Measurements from ENCODE around the gene COL27A1.

The COL27A1 gene

DNA sequence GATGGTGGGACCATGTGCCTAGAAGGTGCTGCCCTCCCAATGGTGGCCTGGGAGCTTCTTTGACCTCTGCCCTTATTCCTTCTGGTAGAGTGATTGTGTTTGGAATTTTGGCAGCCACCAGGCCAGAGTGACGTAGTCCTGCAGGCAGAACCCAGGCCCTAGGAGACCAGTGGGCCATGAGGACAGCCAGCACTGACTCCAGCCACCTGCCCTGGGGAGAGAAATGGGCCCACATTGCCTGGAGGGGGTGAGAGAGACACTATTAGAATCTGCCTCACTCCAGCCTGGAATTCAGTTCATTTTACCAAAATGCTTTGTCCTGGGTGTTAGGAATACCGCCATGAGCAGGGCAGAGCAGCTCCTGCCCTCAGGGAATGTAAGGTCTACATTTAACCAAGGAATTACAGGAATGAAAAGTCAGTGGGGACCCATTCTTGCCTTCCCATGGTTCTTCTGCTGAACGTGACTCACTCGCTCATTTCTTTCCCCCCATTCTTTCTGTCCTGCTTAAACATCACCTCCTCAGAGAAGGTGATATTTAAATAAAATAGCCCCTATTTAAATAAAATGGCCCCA lies 5.5 kb upstream of the COL27A1 start:
- DNase-seq (ENCODE audit: low spot score in 2 of 2): no peak
- ATAC-seq (ENCODE audit: low read depth): no peak
- no peak overlapping the region for H3K27ac Mint-ChIP-seq
- peaks cover 6% of the 10 kb centered on the region for H3K4me1 Mint-ChIP-seq
- H3K4me3 Mint-ChIP-seq: no peak overlapping the region
- H3K27me3 Mint-ChIP-seq: peaks cover 23% of the 10 kb centered on the region
- no peaks in the 10 kb centered on the region for H3K36me3 Mint-ChIP-seq
- H3K9me3 Mint-ChIP-seq: no peaks in the 10 kb centered on the region

GRCh38 chr9:114150608-114151007 lies 4.7 kb upstream of the COL27A1 start:
- Mint-ChIP-seq H3K9me3 (no peaks in the 10 kb centered on the region), H3K36me3 (no peaks in the 10 kb centered on the region), H3K27me3 (peaks cover 24% of the 10 kb centered on the region), H3K4me3 (no peak overlapping the region), H3K4me1 (peaks cover 6% of the 10 kb centered on the region), H3K27ac (no peak overlapping the region)
- ATAC-seq (ENCODE audit: low read depth) (no peak), DNase-seq (ENCODE audit: low spot score in 2 of 2) (no peak)

- Mint-ChIP-seq H3K4me3 (no peak overlapping the region), H3K27me3 (peaks cover 27% of the 10 kb centered on the region), H3K36me3 (no peaks in the 10 kb centered on the region), H3K4me1 (peaks cover 9% of the 10 kb centered on the region), H3K9me3 (no peaks in the 10 kb centered on the region), H3K27ac (no peak overlapping the region)
- DNase-seq (ENCODE audit: low spot score in 2 of 2) (no peak), ATAC-seq (ENCODE audit: low read depth) (no peak)
Measured at GRCh38 chr9:114151426-114151956, 3.8 kb upstream of the COL27A1 start.

- Mint-ChIP-seq H3K27me3 (peaks cover 30% of the 10 kb centered on the region), H3K4me1 (peaks cover 13% of the 10 kb centered on the region), H3K4me3 (peak overlapping the region; percentile 63), H3K9me3 (no peaks in the 10 kb centered on the region), H3K36me3 (no peaks in the 10 kb centered on the region), H3K27ac (no peak overlapping the region)
- DNase-seq (ENCODE audit: low spot score in 2 of 2) (no peak), ATAC-seq (ENCODE audit: low read depth) (no peak)
Measured at GRCh38 chr9:114153761-114154599, 1.4 kb upstream of the COL27A1 start.

GRCh38 chr9:114154600-114155102 lies 686 bp upstream of the COL27A1 start:
- Mint-ChIP-seq H3K36me3 (no peaks in the 10 kb centered on the region), H3K4me1 (peaks cover 13% of the 10 kb centered on the region), H3K27ac (no peak overlapping the region), H3K4me3 (peak overlapping the region; percentile 70), H3K9me3 (no peaks in the 10 kb centered on the region), H3K27me3 (peaks cover 31% of the 10 kb centered on the region)
- ATAC-seq (ENCODE audit: low read depth) (no peak), DNase-seq (ENCODE audit: low spot score in 2 of 2) (peak in 1 of 2 donors; percentile 12)

- Mint-ChIP-seq H3K27me3 (peaks cover 30% of the 10 kb centered on the region), H3K27ac (no peak overlapping the region), H3K4me1 (peaks cover 13% of the 10 kb centered on the region), H3K9me3 (no peaks in the 10 kb centered on the region), H3K4me3 (peak overlapping the region; percentile 87), H3K36me3 (no peaks in the 10 kb centered on the region)
- DNase-seq (ENCODE audit: low spot score in 2 of 2) (peak in 1 of 2 donors; percentile 13), ATAC-seq (ENCODE audit: low read depth) (no peak)
Measured at GRCh38 chr9:114155995-114156656, 789 bp downstream of the COL27A1 start.

DNA sequence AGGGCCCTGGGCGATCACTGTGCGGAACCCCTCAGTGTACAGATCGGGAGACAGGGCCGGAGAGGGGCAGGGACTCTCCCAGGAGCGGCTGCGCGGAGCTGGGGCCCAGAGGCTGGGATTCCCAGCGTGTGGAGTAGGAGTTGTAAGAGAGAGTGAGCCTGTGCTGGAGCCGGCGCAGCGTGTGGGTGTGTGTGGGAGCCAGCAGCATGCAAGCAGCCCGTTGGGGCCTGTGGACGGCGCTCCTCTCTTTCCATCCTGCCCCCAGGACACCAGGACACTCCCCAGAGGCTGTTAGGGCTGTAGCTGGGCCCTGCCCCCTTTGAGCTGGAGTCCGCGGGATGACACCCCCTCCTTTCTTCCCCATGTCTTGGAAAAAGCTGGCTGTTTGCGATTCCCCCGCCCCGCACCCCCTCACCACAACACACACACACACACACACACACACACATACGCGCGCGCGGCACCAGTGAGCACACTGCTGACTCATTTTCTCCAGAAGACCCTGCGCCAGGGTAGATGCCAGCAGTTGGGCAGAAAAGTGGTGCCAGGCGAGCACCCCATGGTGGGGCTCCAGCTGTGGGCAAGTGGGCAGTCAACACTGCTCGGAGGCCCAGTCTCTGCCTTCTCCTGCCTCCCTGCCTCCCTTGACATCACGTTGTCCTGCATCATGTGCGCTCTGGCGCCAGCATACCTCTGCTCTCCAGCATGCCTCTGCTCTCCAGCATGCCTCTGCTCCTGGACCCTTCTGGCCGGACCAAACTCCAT lies 1.5 kb downstream of the COL27A1 start:
- peak overlapping the region; percentile 4 for H3K27ac Mint-ChIP-seq
- ATAC-seq (ENCODE audit: low read depth) (no peak), DNase-seq (ENCODE audit: low spot score in 2 of 2) (no peak)
- H3K9me3 Mint-ChIP-seq: no peaks in the 10 kb centered on the region
- peaks cover 13% of the 10 kb centered on the region for H3K4me1 Mint-ChIP-seq
- H3K4me3 Mint-ChIP-seq: peak overlapping the region; percentile 87
- H3K27me3 Mint-ChIP-seq: peaks cover 28% of the 10 kb centered on the region
- H3K36me3 Mint-ChIP-seq: no peaks in the 10 kb centered on the region

DNA sequence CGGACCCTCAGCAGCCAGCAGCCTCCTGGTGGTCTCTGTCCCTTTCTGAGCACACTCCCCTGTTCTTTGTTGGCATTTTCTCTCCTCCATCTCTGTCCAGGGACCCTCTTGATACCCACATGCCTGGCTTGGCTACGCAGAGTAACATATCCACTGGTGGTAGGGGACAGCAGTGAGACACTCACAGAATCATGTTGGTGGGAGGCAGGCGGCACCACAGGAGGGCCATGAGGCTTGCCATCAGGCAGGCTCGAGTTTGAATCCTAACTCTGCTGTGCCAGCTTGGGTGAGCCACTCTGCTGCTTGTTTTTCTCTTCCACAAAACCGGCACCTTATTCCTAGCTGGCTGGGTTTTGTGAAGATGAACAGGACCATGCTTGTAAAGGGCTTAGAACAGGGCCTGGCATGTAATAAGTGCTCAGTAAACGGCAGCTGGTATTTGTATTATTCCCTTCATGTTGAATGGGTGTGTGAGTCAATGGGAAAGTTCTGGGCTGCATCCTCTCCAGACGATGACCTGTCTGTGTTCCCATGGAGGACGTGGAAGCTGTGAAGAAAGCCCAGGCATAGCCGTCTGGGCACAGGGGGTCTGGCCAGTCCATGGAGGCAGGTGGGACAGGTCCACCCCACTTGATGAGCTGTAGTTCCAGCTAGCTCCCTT lies 2.3 kb downstream of the COL27A1 start:
- H3K9me3 Mint-ChIP-seq: no peaks in the 10 kb centered on the region
- peak overlapping the region; percentile 52 for H3K4me3 Mint-ChIP-seq
- H3K27me3 Mint-ChIP-seq: peaks cover 25% of the 10 kb centered on the region
- no peaks in the 10 kb centered on the region for H3K36me3 Mint-ChIP-seq
- peaks cover 13% of the 10 kb centered on the region for H3K4me1 Mint-ChIP-seq
- peak overlapping the region; percentile 4 for H3K27ac Mint-ChIP-seq
- ATAC-seq (ENCODE audit: low read depth) (no peak), DNase-seq (ENCODE audit: low spot score in 2 of 2) (no peak)

- Mint-ChIP-seq H3K27me3 (peaks cover 21% of the 10 kb centered on the region), H3K36me3 (no peaks in the 10 kb centered on the region), H3K27ac (no peak overlapping the region), H3K9me3 (no peaks in the 10 kb centered on the region), H3K4me1 (peaks cover 13% of the 10 kb centered on the region), H3K4me3 (no peak overlapping the region)
- DNase-seq (ENCODE audit: low spot score in 2 of 2) (no peak), ATAC-seq (ENCODE audit: low read depth) (no peak)
Measured at GRCh38 chr9:114158482-114159130, 3.3 kb downstream of the COL27A1 start.

GRCh38 chr9:114159691-114160090 lies 4.4 kb downstream of the COL27A1 start:
- H3K4me1 Mint-ChIP-seq: peaks cover 8% of the 10 kb centered on the region
- no peaks in the 10 kb centered on the region for H3K36me3 Mint-ChIP-seq
- H3K27me3 Mint-ChIP-seq: peaks cover 16% of the 10 kb centered on the region
- H3K4me3 Mint-ChIP-seq: no peak overlapping the region
- H3K9me3 Mint-ChIP-seq: no peaks in the 10 kb centered on the region
- H3K27ac Mint-ChIP-seq: no peak overlapping the region
- DNase-seq (ENCODE audit: low spot score in 2 of 2): no peak
- no peak for ATAC-seq (ENCODE audit: low read depth)

- no peaks in the 10 kb centered on the region for H3K36me3 Mint-ChIP-seq
- no peaks in the 10 kb centered on the region for H3K9me3 Mint-ChIP-seq
- H3K4me3 Mint-ChIP-seq: no peak overlapping the region
- H3K27ac Mint-ChIP-seq: no peak overlapping the region
- peaks cover 4% of the 10 kb centered on the region for H3K4me1 Mint-ChIP-seq
- peaks cover 10% of the 10 kb centered on the region for H3K27me3 Mint-ChIP-seq
- ATAC-seq (ENCODE audit: low read depth): no peak
- DNase-seq (ENCODE audit: low spot score in 2 of 2): no peak
Measured at GRCh38 chr9:114161513-114161912, 6.2 kb downstream of the COL27A1 start.

DNA sequence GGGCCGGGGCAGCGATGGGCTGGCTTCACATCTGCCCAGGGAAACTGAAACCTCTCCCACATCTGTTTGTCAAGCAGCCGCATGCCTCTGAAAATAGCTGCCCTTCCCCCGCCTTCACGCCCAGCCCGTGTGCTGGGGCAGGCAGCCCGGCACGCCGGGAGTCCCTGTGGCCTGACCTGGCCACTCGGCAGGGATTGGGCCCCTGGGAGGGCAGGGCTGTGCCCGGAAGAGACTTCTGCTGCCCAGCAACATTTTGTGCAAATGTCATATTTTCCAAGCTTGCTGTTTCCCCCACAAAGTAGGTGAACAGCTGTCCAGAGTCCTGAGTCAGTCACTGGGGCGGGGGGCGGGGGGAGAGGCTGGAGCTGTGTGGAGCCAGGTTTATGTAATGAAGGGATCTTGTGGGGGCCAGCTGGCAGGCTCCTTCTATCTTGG lies 8.2 kb downstream of the COL27A1 start:
- Mint-ChIP-seq H3K9me3 (no peaks in the 10 kb centered on the region), H3K4me1 (no peaks in the 10 kb centered on the region), H3K36me3 (no peaks in the 10 kb centered on the region), H3K27me3 (peaks cover 5% of the 10 kb centered on the region), H3K4me3 (no peak overlapping the region), H3K27ac (no peak overlapping the region)
- no peak for ATAC-seq (ENCODE audit: low read depth)
- DNase-seq (ENCODE audit: low spot score in 2 of 2): no peak
